ENCODE measurements around the gene PLEKHA7. TPM values are rescaled to one million over a fixed set of nuclear protein-coding genes. Genes with fewer than 3 reads are reported as not detected.
"Not testable (repeated sequence)": the region's sequence is repeated elsewhere in the genome, so short reads cannot be mapped to it uniquely, and the experiment has no call there.

Gene PLEKHA7
- total RNA-seq, 2 experiments from 2014 or later = 1.9 to 2.5 TPM

DNA sequence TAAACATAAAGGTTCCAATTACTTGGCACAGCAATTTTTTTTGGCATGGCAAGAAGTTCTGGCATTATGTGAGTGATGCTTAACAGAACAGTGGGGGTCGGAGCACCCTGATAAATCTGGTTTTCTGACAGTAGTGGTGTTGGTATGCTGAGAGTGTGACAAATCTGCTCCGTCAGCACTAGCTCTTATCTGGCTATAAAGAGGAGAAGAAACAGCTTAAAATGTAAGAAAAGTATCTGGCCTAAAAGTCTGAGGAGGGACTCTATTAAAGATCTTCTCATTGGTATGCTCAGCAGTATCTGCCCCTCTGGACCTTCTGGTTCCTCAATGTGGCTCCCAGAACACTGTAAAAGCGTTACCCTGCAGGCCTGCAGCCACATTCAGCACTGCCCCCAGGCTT is 137.4 kb downstream of the PLEKHA7 start:
- DNase-seq = no peak
- Mint-ChIP-seq H3K27ac (no peak overlapping the region), H3K4me3 (no peak overlapping the region), H3K36me3 (ENCODE audit: low read depth) (no peaks in the 10 kb centered on the region), H3K9me3 (no peaks in the 10 kb centered on the region), H3K27me3 (ENCODE audit: low read depth) (no peaks in the 10 kb centered on the region), H3K4me1 (ENCODE audit: low read depth) (no peaks in the 10 kb centered on the region)
- CTCF ChIA-PET = no interaction called here
- intact Hi-C loops (cut with micrococcal nuclease) = no loop called here

- H3K9me3 Mint-ChIP-seq = no peaks in the 10 kb centered on the region
- no peaks in the 10 kb centered on the region for H3K4me1 Mint-ChIP-seq (ENCODE audit: low read depth)
- no peak for DNase-seq
- H3K27me3 Mint-ChIP-seq (ENCODE audit: low read depth) = no peaks in the 10 kb centered on the region
- H3K36me3 Mint-ChIP-seq (ENCODE audit: low read depth) = no peaks in the 10 kb centered on the region
- intact Hi-C loops (cut with micrococcal nuclease) = no loop called here
- CTCF ChIA-PET = interaction anchor here (1.2 to 1.7 kb wide), 3 partner anchors 8 to 88 kb away, joined by 4 to 9 read pairs (median 4); no protein-coding TSS in a partner anchor
- H3K27ac Mint-ChIP-seq = no peak overlapping the region
- H3K4me3 Mint-ChIP-seq = no peak overlapping the region
Measured at GRCh38 chr11:16876053-16876752, 138.0 kb downstream of the PLEKHA7 start.

DNA sequence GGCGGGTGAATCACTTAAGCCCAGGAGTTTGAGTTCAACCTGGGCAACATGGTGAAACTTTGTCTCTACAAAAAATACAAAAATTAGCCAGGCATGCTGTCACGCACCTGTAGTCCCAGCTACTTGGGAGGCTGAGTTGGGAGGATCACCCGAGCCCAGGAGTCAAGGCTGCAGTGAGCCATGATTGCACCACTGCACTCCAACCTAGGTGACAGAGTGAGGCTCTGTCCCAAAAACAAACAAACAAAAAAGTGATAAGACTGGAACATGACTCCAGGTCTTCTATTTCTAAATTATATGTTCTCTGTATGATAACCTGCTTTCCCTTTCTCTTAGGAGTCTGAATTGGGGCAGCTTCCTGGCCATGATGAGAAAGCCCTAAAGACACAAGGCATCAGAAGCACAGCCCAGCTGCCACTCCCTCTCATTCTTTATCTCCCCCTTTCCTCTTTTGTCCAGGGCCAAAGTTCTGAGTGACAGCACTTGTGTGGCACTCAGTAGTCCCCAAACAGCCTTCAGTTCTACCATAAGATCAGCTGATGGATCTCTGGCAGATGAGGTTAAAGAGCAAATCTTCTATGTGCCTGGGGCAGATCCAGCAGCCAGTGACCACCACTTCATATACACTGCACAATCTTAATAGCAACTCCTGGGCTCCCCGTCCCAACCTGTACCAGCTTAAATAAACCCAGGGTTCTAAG is 139.8 kb downstream of the PLEKHA7 start:
- no peaks in the 10 kb centered on the region for H3K4me1 Mint-ChIP-seq (ENCODE audit: low read depth)
- DNase-seq = no peak
- no peak overlapping the region for H3K27ac Mint-ChIP-seq
- H3K27me3 Mint-ChIP-seq (ENCODE audit: low read depth) = no peaks in the 10 kb centered on the region
- H3K4me3 Mint-ChIP-seq = no peak overlapping the region
- intact Hi-C loops (cut with micrococcal nuclease) = no loop called here
- no peaks in the 10 kb centered on the region for H3K9me3 Mint-ChIP-seq
- CTCF ChIA-PET = interaction anchor here (1.2 to 1.7 kb wide), 3 partner anchors 10 to 86 kb away, joined by 4 to 9 read pairs (median 4); no protein-coding TSS in a partner anchor
- H3K36me3 Mint-ChIP-seq (ENCODE audit: low read depth) = no peaks in the 10 kb centered on the region

GRCh38 chr11:16873289-16873688 is 140.9 kb downstream of the PLEKHA7 start:
- no peaks in the 10 kb centered on the region for H3K27me3 Mint-ChIP-seq (ENCODE audit: low read depth)
- DNase-seq = no peak
- H3K4me3 Mint-ChIP-seq = no peak overlapping the region
- CTCF ChIA-PET = no interaction called here
- H3K36me3 Mint-ChIP-seq (ENCODE audit: low read depth) = no peaks in the 10 kb centered on the region
- H3K4me1 Mint-ChIP-seq (ENCODE audit: low read depth) = no peaks in the 10 kb centered on the region
- no peaks in the 10 kb centered on the region for H3K9me3 Mint-ChIP-seq
- no peak overlapping the region for H3K27ac Mint-ChIP-seq
- intact Hi-C loops (cut with micrococcal nuclease) = no loop called here

DNA sequence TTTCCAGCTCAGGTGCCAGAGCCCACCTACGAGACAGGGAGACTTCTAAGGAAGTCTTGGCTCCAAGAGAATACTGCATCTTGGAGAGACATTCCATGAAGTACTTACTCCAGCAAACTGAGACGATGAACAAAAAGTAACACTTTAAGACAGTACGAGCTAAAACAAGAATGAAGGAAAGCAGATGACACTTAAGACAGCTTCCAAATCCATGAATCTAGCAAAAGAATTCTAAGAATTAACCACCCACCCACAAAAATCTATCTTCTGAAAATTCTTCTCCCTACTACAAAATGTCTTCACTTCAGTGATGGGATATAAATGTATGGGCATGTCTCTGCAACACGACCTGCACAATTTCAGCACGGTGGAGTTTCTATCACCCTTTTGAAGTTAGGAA is 142.8 kb downstream of the PLEKHA7 start:
- H3K4me3 Mint-ChIP-seq = no peak overlapping the region
- H3K27ac Mint-ChIP-seq = no peak overlapping the region
- CTCF ChIA-PET = interaction anchor here (0.7 kb wide), 1 partner anchor 63 kb away, joined by 6 read pairs; no protein-coding TSS in a partner anchor
- no peaks in the 10 kb centered on the region for H3K36me3 Mint-ChIP-seq (ENCODE audit: low read depth)
- peaks cover 6% of the 10 kb centered on the region for H3K4me1 Mint-ChIP-seq (ENCODE audit: low read depth)
- intact Hi-C loops (cut with micrococcal nuclease) = no loop called here
- no peaks in the 10 kb centered on the region for H3K27me3 Mint-ChIP-seq (ENCODE audit: low read depth)
- no peak for DNase-seq
- H3K9me3 Mint-ChIP-seq = no peaks in the 10 kb centered on the region

GRCh38 chr11:16867097-16867496 is 147.1 kb downstream of the PLEKHA7 start:
- Mint-ChIP-seq H3K4me1 (ENCODE audit: low read depth) (peaks cover 16% of the 10 kb centered on the region), H3K27ac (no peak overlapping the region)
- peak; percentile 8 for DNase-seq

DNA sequence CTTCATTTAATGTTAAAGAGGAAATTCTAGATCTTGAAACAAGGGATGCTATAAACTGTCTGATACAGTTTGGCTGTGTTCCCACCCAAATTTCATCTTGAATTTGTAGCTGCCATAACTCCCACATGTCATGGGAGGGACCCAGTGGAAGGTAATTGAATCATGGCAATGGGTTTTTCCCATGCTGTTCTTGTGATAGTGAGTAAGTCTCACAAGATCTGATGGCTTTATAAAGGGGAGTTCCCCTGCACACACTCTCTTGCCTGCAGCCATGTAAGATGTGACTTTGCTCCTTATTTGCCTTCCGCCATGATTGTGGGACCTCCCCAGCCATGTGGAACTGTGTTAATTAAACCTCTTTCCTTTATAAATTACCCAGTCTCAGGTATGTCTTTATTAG is 149.8 kb downstream of the PLEKHA7 start:
- CTCF ChIA-PET = interaction anchor here (0.7 kb wide), 2 partner anchors 44 to 1027 kb away, joined by 3 read pairs; no protein-coding TSS in a partner anchor
- intact Hi-C loops (cut with micrococcal nuclease) = loop anchor here (1.0 kb wide), 2 partner anchors 38 to 122 kb away; no protein-coding TSS in a partner anchor
- Mint-ChIP-seq H3K4me1 (ENCODE audit: low read depth) (peaks cover 16% of the 10 kb centered on the region), H3K27ac (peak overlapping the region; percentile 1)
- peak; percentile 68 for DNase-seq
- H3K4me3 Mint-ChIP-seq; H3K36me3 Mint-ChIP-seq (ENCODE audit: low read depth); H3K9me3 Mint-ChIP-seq; H3K27me3 Mint-ChIP-seq (ENCODE audit: low read depth): not testable (repeated sequence)

More at GRCh38 chr11:16867097-16867496, 147.1 kb downstream of the PLEKHA7 start:
- Mint-ChIP-seq H3K27me3 (ENCODE audit: low read depth) (no peaks in the 10 kb centered on the region), H3K9me3 (peaks cover 8% of the 10 kb centered on the region), H3K36me3 (ENCODE audit: low read depth) (peaks cover 7% of the 10 kb centered on the region), H3K4me3 (no peak overlapping the region)
- intact Hi-C loops (cut with micrococcal nuclease) = no loop called here
- CTCF ChIA-PET = interaction anchor here (0.7 kb wide), 1 partner anchor 86 kb away, joined by 3 read pairs; no protein-coding TSS in a partner anchor

GRCh38 chr11:16863389-16863788 is 150.8 kb downstream of the PLEKHA7 start:
- H3K4me1 Mint-ChIP-seq (ENCODE audit: low read depth) = peaks cover 16% of the 10 kb centered on the region
- H3K9me3 Mint-ChIP-seq = peaks cover 8% of the 10 kb centered on the region
- no peak overlapping the region for H3K27ac Mint-ChIP-seq
- H3K4me3 Mint-ChIP-seq = no peak overlapping the region
- H3K27me3 Mint-ChIP-seq (ENCODE audit: low read depth) = peaks cover 2% of the 10 kb centered on the region
- CTCF ChIA-PET = no interaction called here
- DNase-seq = no peak
- intact Hi-C loops (cut with micrococcal nuclease) = no loop called here
- peaks cover 7% of the 10 kb centered on the region for H3K36me3 Mint-ChIP-seq (ENCODE audit: low read depth)

GRCh38 chr11:16862726-16863125 is 151.5 kb downstream of the PLEKHA7 start:
- peaks cover 8% of the 10 kb centered on the region for H3K9me3 Mint-ChIP-seq
- intact Hi-C loops (cut with micrococcal nuclease) = no loop called here
- CTCF ChIA-PET = interaction anchor here (0.7 to 1.3 kb wide), 2 partner anchors 27 to 36 kb away, joined by 3 read pairs; no protein-coding TSS in a partner anchor
- H3K36me3 Mint-ChIP-seq (ENCODE audit: low read depth) = peaks cover 7% of the 10 kb centered on the region
- peaks cover 16% of the 10 kb centered on the region for H3K4me1 Mint-ChIP-seq (ENCODE audit: low read depth)
- no peak for DNase-seq
- H3K27me3 Mint-ChIP-seq (ENCODE audit: low read depth) = peaks cover 2% of the 10 kb centered on the region
- H3K27ac Mint-ChIP-seq = no peak overlapping the region
- no peak overlapping the region for H3K4me3 Mint-ChIP-seq

DNA sequence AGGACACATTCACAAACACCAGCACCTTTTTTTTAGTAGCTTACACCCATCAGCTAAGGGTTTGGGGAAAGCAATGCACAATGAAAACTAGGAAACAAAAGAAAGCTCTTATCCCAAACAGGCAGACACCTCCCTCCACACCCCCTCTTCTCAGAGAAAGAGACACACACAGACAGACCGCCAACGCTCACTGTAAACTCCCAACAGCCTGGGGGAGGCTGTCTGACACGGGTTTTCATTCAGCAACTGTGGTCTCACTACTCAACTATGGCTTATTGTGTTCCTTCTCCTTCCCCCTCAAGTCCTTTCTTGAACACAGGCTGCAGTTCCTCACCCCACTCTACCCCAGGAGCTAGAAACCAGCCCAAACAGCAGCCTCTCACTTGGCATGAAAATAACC is 152.4 kb downstream of the PLEKHA7 start:
- CTCF ChIA-PET = interaction anchor here (0.5 to 1.3 kb wide), 4 partner anchors 37 to 206 kb away, joined by 3 read pairs; no protein-coding TSS in a partner anchor
- no peak overlapping the region for H3K27ac Mint-ChIP-seq
- no peak for DNase-seq
- H3K36me3 Mint-ChIP-seq (ENCODE audit: low read depth) = peaks cover 7% of the 10 kb centered on the region
- peaks cover 8% of the 10 kb centered on the region for H3K9me3 Mint-ChIP-seq
- peaks cover 2% of the 10 kb centered on the region for H3K27me3 Mint-ChIP-seq (ENCODE audit: low read depth)
- intact Hi-C loops (cut with micrococcal nuclease) = no loop called here
- H3K4me1 Mint-ChIP-seq (ENCODE audit: low read depth) = peaks cover 15% of the 10 kb centered on the region
- H3K4me3 Mint-ChIP-seq = no peak overlapping the region

- Mint-ChIP-seq H3K9me3 (peaks cover 8% of the 10 kb centered on the region), H3K27me3 (ENCODE audit: low read depth) (peaks cover 2% of the 10 kb centered on the region), H3K4me1 (ENCODE audit: low read depth) (peaks cover 10% of the 10 kb centered on the region), H3K36me3 (ENCODE audit: low read depth) (peaks cover 7% of the 10 kb centered on the region), H3K4me3 (no peak overlapping the region), H3K27ac (no peak overlapping the region)
- CTCF ChIA-PET = interaction anchor here (0.6 to 0.9 kb wide), 2 partner anchors 74 to 76 kb away, joined by 3 read pairs; no protein-coding TSS in a partner anchor
- no peak for DNase-seq
- intact Hi-C loops (cut with micrococcal nuclease) = no loop called here
Measured at GRCh38 chr11:16860617-16861016, 153.6 kb downstream of the PLEKHA7 start.

DNA sequence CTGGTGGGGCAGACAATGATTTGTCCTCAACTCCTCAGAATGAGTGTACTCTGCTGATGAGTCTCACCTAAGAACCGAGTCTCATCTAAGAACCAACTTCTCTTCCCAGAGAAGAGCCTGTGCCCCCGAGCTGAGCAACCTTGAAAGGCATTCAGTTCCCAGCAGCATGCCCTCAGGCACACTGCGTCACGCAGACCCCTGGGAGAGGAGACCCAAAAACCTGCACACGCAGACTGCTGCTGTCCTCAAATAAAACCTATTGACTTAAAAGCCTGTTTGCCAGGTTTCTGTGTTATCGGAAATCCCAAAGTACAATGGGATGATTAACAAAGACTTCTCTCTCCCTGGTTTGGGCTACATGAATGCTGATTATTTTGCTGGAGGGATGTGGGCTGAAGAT is 154.6 kb downstream of the PLEKHA7 start:
- CTCF ChIA-PET = no interaction called here
- no peak overlapping the region for H3K27ac Mint-ChIP-seq
- H3K4me1 Mint-ChIP-seq (ENCODE audit: low read depth) = peaks cover 5% of the 10 kb centered on the region
- peaks cover 2% of the 10 kb centered on the region for H3K27me3 Mint-ChIP-seq (ENCODE audit: low read depth)
- intact Hi-C loops (cut with micrococcal nuclease) = no loop called here
- no peak overlapping the region for H3K4me3 Mint-ChIP-seq
- peaks cover 2% of the 10 kb centered on the region for H3K9me3 Mint-ChIP-seq
- no peak for DNase-seq
- peaks cover 1% of the 10 kb centered on the region for H3K36me3 Mint-ChIP-seq (ENCODE audit: low read depth)

All from activated naive CD4-positive, alpha-beta T cell treated with anti-CD3 and anti-CD28 coated beads for 36 hours (primary cell).